ENCODE measurements around the gene SHMT2. TPM values are rescaled to one million over a fixed set of nuclear protein-coding genes. Genes with fewer than 3 reads are reported as not detected.

The SHMT2 gene
- total and polyA plus RNA-seq, 2 of the 4 experiments (the other 2 are of a cell fraction): 266 to 364 TPM

DNA sequence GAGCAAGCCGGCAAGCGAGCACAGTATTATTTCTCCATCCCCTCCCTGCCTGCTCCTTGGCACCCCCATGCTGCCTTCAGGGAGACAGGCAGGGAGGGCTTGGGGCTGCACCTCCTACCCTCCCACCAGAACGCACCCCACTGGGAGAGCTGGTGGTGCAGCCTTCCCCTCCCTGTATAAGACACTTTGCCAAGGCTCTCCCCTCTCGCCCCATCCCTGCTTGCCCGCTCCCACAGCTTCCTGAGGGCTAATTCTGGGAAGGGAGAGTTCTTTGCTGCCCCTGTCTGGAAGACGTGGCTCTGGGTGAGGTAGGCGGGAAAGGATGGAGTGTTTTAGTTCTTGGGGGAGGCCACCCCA lies 16.8 kb upstream of the SHMT2 start:
- no peak overlapping the region for H2BK15ac ChIP-seq (ENCODE audit: low read depth, low read length)
- H3K56ac ChIP-seq (ENCODE audit: extremely low read depth, insufficient read depth, low read length): no peak overlapping the region
- H2BK120ac ChIP-seq (ENCODE audit: low read depth, low read length): no peak overlapping the region
- BruUV-seq (replicated peaks): TSS peak; percentile 90
- H2BK20ac ChIP-seq (ENCODE audit: low read depth, low read length): no peak overlapping the region
- H3K9me3 ChIP-seq (ENCODE audit: control insufficient read depth, insufficient read depth, low read length): no peaks in the 10 kb centered on the region
- no peak overlapping the region for H3K18ac ChIP-seq (ENCODE audit: low read depth, low read length)
- H4K20me1 ChIP-seq (ENCODE audit: insufficient read depth, low read length): peaks cover 56% of the 10 kb centered on the region
- H3K9me1 ChIP-seq (ENCODE audit: insufficient read depth, low read length): no peaks in the 10 kb centered on the region
- H3K79me1 ChIP-seq (ENCODE audit: low read depth in 1 of 2, low read length in 2 of 2): peaks cover 0 to 6% of the 10 kb centered on the region in 2 experiments; a peak in 1 of 4 replicates
- no CpG with 5 or more reads among the region's 7 CpGs for WGBS, 2 experiments (ENCODE audit: extremely low coverage in 2 of 2, insufficient read length in 1 of 2)
- H2AK9ac ChIP-seq (replicated peaks; ENCODE audit: low read depth, low read length, poor library complexity): no peak overlapping the region
- peaks cover 61% of the 10 kb centered on the region for H3K36me3 ChIP-seq (ENCODE audit: control insufficient read depth, insufficient read depth, low read length)
- no peak overlapping the region for H2AK5ac ChIP-seq (ENCODE audit: low read depth, low read length)
- ChIA-PET CTCF (interaction anchor here (0.6 to 3.5 kb wide), 4 partner anchors 17 to 205 kb away, joined by 3 to 25 read pairs (median 12); partner anchors contain the start of gene SHMT2), POLR2A (ENCODE audit: unreplicated experiment) (no interaction called here)
- no peak overlapping the region for H3K9ac ChIP-seq (ENCODE audit: low read depth, low read length)
- H4K8ac ChIP-seq (ENCODE audit: low read depth in 2 of 2, low read length in 2 of 2): no peak overlapping the region
- DNase-seq: no peak
- no peak overlapping the region for H3K14ac ChIP-seq (replicated peaks; ENCODE audit: low read depth, low read length)
- H4K5ac ChIP-seq (ENCODE audit: low read depth, low read length): no peak overlapping the region
- no peak overlapping the region for H4K91ac ChIP-seq (ENCODE audit: insufficient read depth, low read depth, low read length)
- H3K4me2 ChIP-seq (ENCODE audit: low read depth, low read length): no peak overlapping the region
- no peak overlapping the region for H3K4ac ChIP-seq (ENCODE audit: low read depth, low read length)
- ATAC-seq (ENCODE audit: low read depth): no peak
- no peak overlapping the region for H2AFZ ChIP-seq (replicated peaks; ENCODE audit: low read length, poor library complexity)
- no peak overlapping the region for H3K4me3 ChIP-seq (ENCODE audit: insufficient read depth, low read depth, low read length)
- H3K27me3 ChIP-seq (ENCODE audit: control insufficient read depth, insufficient read depth, low read length): peaks cover 29% of the 10 kb centered on the region; the same call in 1 of the 2 replicates
- in situ Hi-C loops (cut with MboI; ENCODE audit: low sequenced_read_pairs): no loop called here
- H3K4me1 ChIP-seq (ENCODE audit: control insufficient read depth, insufficient read depth, low read length): peaks cover 7% of the 10 kb centered on the region
- intact Hi-C loops (cut with micrococcal nuclease): loop anchor here (1.0 kb wide), 2 partner anchors 27 to 31 kb away; no protein-coding TSS in a partner anchor
- TF ChIP-seq, protein P1, sequence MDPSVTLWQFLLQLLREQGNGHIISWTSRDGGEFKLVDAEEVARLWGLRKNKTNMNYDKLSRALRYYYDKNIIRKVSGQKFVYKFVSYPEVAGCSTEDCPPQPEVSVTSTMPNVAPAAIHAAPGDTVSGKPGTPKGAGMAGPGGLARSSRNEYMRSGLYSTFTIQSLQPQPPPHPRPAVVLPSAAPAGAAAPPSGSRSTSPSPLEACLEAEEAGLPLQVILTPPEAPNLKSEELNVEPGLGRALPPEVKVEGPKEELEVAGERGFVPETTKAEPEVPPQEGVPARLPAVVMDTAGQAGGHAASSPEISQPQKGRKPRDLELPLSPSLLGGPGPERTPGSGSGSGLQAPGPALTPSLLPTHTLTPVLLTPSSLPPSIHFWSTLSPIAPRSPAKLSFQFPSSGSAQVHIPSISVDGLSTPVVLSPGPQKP (IDR thresholded peaks at IDR 0.05; ENCODE audit: borderline replicate concordance, low read depth, low read length): no peak
- TF ChIP-seq CEBPB (IDR thresholded peaks at IDR 0.05; ENCODE audit: low read depth, low read length) (no peak), SMC3 (IDR thresholded peaks at IDR 0.05; ENCODE audit: low read depth, low read length) (no peak), NFE2L2 (IDR thresholded peaks at IDR 0.05; ENCODE audit: low read depth, low read length) (no peak), RAD21 (IDR thresholded peaks at IDR 0.05; ENCODE audit: low read length) (no peak), POLR2A (IDR thresholded peaks at IDR 0.05; ENCODE audit: low read depth, low read length) (no peak), MXI1 (IDR thresholded peaks at IDR 0.05; ENCODE audit: borderline replicate concordance, low read depth, low read length) (no peak), MAZ (IDR thresholded peaks at IDR 0.05; ENCODE audit: borderline replicate concordance, low read depth, low read length) (no peak), RFX5 (IDR thresholded peaks at IDR 0.05; ENCODE audit: low read depth, low read length) (no peak), RCOR1 (IDR thresholded peaks at IDR 0.05; ENCODE audit: insufficient replicate concordance, low read length) (no peak), BHLHE40 (IDR thresholded peaks at IDR 0.05; ENCODE audit: low read depth, low read length) (no peak), FOS (IDR thresholded peaks at IDR 0.05; ENCODE audit: low read depth, low read length) (no peak), MAFK (IDR thresholded peaks at IDR 0.05; ENCODE audit: low read depth, low read length) (no peak), CHD1 (IDR thresholded peaks at IDR 0.05; ENCODE audit: low read depth, low read length) (no peak)
- TF ChIP-seq, protein P2, sequence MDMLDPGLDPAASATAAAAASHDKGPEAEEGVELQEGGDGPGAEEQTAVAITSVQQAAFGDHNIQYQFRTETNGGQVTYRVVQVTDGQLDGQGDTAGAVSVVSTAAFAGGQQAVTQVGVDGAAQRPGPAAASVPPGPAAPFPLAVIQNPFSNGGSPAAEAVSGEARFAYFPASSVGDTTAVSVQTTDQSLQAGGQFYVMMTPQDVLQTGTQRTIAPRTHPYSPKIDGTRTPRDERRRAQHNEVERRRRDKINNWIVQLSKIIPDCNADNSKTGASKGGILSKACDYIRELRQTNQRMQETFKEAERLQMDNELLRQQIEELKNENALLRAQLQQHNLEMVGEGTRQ (IDR thresholded peaks at IDR 0.05; ENCODE audit: low read depth, low read length): no peak
- TF ChIP-seq, protein P3, sequence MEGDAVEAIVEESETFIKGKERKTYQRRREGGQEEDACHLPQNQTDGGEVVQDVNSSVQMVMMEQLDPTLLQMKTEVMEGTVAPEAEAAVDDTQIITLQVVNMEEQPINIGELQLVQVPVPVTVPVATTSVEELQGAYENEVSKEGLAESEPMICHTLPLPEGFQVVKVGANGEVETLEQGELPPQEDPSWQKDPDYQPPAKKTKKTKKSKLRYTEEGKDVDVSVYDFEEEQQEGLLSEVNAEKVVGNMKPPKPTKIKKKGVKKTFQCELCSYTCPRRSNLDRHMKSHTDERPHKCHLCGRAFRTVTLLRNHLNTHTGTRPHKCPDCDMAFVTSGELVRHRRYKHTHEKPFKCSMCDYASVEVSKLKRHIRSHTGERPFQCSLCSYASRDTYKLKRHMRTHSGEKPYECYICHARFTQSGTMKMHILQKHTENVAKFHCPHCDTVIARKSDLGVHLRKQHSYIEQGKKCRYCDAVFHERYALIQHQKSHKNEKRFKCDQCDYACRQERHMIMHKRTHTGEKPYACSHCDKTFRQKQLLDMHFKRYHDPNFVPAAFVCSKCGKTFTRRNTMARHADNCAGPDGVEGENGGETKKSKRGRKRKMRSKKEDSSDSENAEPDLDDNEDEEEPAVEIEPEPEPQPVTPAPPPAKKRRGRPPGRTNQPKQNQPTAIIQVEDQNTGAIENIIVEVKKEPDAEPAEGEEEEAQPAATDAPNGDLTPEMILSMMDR (conservative IDR thresholded peaks at IDR 0.05; ENCODE audit: low read depth, low read length): no peak
- no peak overlapping the region for H2BK5ac ChIP-seq (ENCODE audit: low read depth, low read length, poor library complexity, severe bottlenecking)
- dilution Hi-C loops (cut with HindIII; ENCODE audit: low sequenced_read_pairs, unreplicated experiment): no loop called here
- H3K27ac ChIP-seq (ENCODE audit: insufficient read depth, low read length): no peak overlapping the region
- H3K23ac ChIP-seq (ENCODE audit: low read depth, low read length): no peak overlapping the region

All from IMR-90 (cell line).